Measurements from ENCODE around the gene TEAD4. TPM values are rescaled to one million over a fixed set of nuclear protein-coding genes. Genes with fewer than 3 reads are reported as not detected.

TEAD4 gene
- total RNA-seq, 1 experiment from 2014 or later: 96.8 TPM

GRCh38 chr12:3016191-3016590 lies 57.0 kb downstream of the TEAD4 start (continued):
- TF ChIP-seq, protein P1, sequence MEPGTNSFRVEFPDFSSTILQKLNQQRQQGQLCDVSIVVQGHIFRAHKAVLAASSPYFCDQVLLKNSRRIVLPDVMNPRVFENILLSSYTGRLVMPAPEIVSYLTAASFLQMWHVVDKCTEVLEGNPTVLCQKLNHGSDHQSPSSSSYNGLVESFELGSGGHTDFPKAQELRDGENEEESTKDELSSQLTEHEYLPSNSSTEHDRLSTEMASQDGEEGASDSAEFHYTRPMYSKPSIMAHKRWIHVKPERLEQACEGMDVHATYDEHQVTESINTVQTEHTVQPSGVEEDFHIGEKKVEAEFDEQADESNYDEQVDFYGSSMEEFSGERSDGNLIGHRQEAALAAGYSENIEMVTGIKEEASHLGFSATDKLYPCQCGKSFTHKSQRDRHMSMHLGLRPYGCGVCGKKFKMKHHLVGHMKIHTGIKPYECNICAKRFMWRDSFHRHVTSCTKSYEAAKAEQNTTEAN (CRISPR knock-in tag; IDR thresholded peaks at IDR 0.05): no peak
- no peak for TF ChIP-seq ZNF121 (CRISPR knock-in tag; IDR thresholded peaks at IDR 0.05)
- TF ChIP-seq ZNF219 (CRISPR knock-in tag; IDR thresholded peaks at IDR 0.05; ENCODE audit: borderline replicate concordance): no peak
- no peak for TF ChIP-seq GRHL2 (CRISPR knock-in tag; IDR thresholded peaks at IDR 0.05; ENCODE audit: insufficient replicate concordance, severe bottlenecking)
- TF ChIP-seq, protein P2, sequence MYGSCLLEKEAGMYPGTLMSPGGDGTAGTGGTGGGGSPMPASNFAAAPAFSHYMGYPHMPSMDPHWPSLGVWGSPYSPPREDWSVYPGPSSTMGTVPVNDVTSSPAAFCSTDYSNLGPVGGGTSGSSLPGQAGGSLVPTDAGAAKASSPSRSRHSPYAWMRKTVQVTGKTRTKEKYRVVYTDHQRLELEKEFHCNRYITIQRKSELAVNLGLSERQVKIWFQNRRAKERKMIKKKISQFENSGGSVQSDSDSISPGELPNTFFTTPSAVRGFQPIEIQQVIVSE (CRISPR knock-in tag; IDR thresholded peaks at IDR 0.05; ENCODE audit: borderline replicate concordance): no peak
- TF ChIP-seq TCF7 (CRISPR knock-in tag; IDR thresholded peaks at IDR 0.05; ENCODE audit: low read depth): no peak
- no peak for TF ChIP-seq ZBTB21 (CRISPR knock-in tag; IDR thresholded peaks at IDR 0.05; ENCODE audit: borderline replicate concordance)
- TF ChIP-seq EMX1 (CRISPR knock-in tag; IDR thresholded peaks at IDR 0.05): no peak

DNA sequence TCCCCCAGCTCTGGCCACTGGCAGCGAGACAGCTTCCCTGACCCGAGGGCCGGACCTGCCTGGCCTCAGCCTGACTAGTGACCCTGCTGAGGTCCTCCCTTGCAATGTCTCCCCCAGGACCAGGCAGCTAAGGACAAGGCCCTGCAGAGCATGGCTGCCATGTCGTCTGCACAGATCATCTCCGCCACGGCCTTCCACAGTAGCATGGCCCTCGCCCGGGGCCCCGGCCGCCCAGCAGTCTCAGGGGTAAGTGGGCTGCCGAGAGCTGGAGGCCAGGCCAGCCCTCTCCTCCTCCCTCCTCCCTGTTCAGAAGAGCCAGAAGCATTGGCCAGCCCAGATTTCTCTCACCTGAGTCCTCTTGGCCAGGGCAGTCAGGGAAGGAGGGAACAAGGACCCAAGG lies 58.1 kb downstream of the TEAD4 start:
- ATAC-seq: no peak
- ChIA-PET POLR2A (no interaction called here), CTCF (interaction anchor here (1.0 to 3.8 kb wide), 4 partner anchors 13 to 164 kb away, joined by 3 to 19 read pairs (median 4); no protein-coding TSS in a partner anchor)
- Mint-ChIP-seq H3K36me3 (peaks cover 48% of the 10 kb centered on the region), H3K4me3 (no peak overlapping the region), H3K27ac (no peak overlapping the region), H3K4me1 (0 out of 2 replicates have a peak, but pooled peaks cover 3% of the 10 kb centered on the region), H3K9me3 (no peaks in the 10 kb centered on the region), H3K27me3 (ENCODE audit: low read depth) (no peaks in the 10 kb centered on the region)
- no peak for TF ChIP-seq MAX (CRISPR knock-in tag; IDR thresholded peaks at IDR 0.05)
- no peak for DNase-seq (ENCODE audit: low spot score)

- H3K4me3 Mint-ChIP-seq: no peak overlapping the region
- 0 out of 2 replicates have a peak, but pooled peaks cover 3% of the 10 kb centered on the region for H3K4me1 Mint-ChIP-seq
- POLR2A ChIA-PET: no interaction called here
- H3K27ac Mint-ChIP-seq: no peak overlapping the region
- ATAC-seq (no peak), DNase-seq (ENCODE audit: low spot score) (no peak)
- H3K9me3 Mint-ChIP-seq: no peaks in the 10 kb centered on the region
- no peaks in the 10 kb centered on the region for H3K27me3 Mint-ChIP-seq (ENCODE audit: low read depth)
- H3K36me3 Mint-ChIP-seq: peaks cover 56% of the 10 kb centered on the region
- CTCF ChIA-PET: interaction anchor here (1.5 to 3.8 kb wide), 2 partner anchors 14 to 23 kb away, joined by 3 to 19 read pairs; no protein-coding TSS in a partner anchor
- no peak for TF ChIP-seq ATF1 (CRISPR knock-in tag; IDR thresholded peaks at IDR 0.05)
- no peak for TF ChIP-seq RORB (CRISPR knock-in tag; IDR thresholded peaks at IDR 0.05)
- TF ChIP-seq NFATC4 (CRISPR knock-in tag; IDR thresholded peaks at IDR 0.05): no peak
- TF ChIP-seq TCF7 (CRISPR knock-in tag; IDR thresholded peaks at IDR 0.05; ENCODE audit: low read depth): no peak
- no peak for TF ChIP-seq CREM (CRISPR knock-in tag; IDR thresholded peaks at IDR 0.05)
- TF ChIP-seq JAZF1 (CRISPR knock-in tag; IDR thresholded peaks at IDR 0.05): no peak
- no peak for TF ChIP-seq FOXP1 (CRISPR knock-in tag; IDR thresholded peaks at IDR 0.05; ENCODE audit: borderline replicate concordance)
- no peak for TF ChIP-seq HMGXB4 (CRISPR knock-in tag; IDR thresholded peaks at IDR 0.05)
- no peak for TF ChIP-seq ZNF263 (CRISPR knock-in tag; IDR thresholded peaks at IDR 0.05; ENCODE audit: low read depth)
- TF ChIP-seq PRRX2 (CRISPR knock-in tag; IDR thresholded peaks at IDR 0.05): no peak
- no peak for TF ChIP-seq ZNF281 (CRISPR knock-in tag; IDR thresholded peaks at IDR 0.05)
- no peak for TF ChIP-seq ZNF425 (CRISPR knock-in tag; conservative IDR thresholded peaks at IDR 0.05)
Observed at GRCh38 chr12:3018284-3019004, 59.2 kb downstream of the TEAD4 start.

All from WTC11 (cell line).